Epithelial cell of esophagus (primary cell): ENCODE measurements around the gene SMG9.

Source experiments
- DNase-seq: peaks from one replicate; pipeline ENCODE4 v3.0.0; 2010; ENCODE audit warnings: low read depth
- H3K4me3 ChIP-seq: 2 replicates; pipeline ENCODE4 v1.5.1; 2011; ENCODE audit warnings: mild to moderate bottlenecking, low read length, control low read depth
- CTCF ChIP-seq: IDR thresholded peaks from 2 replicates; pipeline ENCODE4 v1.5.1; 2011; ENCODE audit warnings: low read depth, mild to moderate bottlenecking, low read length, control low read depth, inconsistent platforms; ENCODE audit not compliant: insufficient read depth; ENCODE audit errors: missing control alignments

Gene SMG9

GRCh38 chr19:43718627-43719377 is 36.0 kb downstream of the SMG9 start:
- DNase-seq = no peak
- H3K4me3 ChIP-seq = no peak overlapping the region
- TF ChIP-seq CTCF = no peak

DNA sequence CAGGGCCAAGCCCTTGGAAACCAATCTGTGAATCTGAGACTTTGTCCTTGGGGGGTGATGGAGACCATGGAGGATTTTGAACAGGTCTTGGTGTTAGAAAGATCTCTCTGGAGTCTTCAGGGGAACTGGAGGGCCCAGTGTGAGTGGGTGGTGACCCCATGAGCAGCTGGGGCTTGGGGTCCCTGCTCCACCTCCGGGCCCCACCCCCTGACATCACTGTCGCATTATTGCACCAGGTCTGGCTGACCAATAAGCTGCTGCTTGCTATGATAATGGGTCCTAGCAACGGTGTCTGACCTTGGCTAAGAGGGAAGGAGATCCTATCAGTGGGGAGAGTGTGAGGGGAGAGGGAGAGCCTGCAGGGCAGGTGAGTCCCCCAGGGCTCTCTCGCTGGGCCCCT is 39.0 kb downstream of the SMG9 start, which contains the start of gene IRGC:
Gene IRGC (plus strand): TSS at position 301 of the 400 bp plus-strand sequence. CDS start 2,483 bp downstream, outside the sequence.
- DNase-seq = no peak
- H3K4me3 ChIP-seq = no peak within 1 kb of the TSS
- no peak for TF ChIP-seq CTCF

- no peak overlapping the region for H3K4me3 ChIP-seq
- DNase-seq = no peak
- TF ChIP-seq CTCF = no peak
Measured at GRCh38 chr19:43713208-43713607, 41.6 kb downstream of the SMG9 start.

DNA sequence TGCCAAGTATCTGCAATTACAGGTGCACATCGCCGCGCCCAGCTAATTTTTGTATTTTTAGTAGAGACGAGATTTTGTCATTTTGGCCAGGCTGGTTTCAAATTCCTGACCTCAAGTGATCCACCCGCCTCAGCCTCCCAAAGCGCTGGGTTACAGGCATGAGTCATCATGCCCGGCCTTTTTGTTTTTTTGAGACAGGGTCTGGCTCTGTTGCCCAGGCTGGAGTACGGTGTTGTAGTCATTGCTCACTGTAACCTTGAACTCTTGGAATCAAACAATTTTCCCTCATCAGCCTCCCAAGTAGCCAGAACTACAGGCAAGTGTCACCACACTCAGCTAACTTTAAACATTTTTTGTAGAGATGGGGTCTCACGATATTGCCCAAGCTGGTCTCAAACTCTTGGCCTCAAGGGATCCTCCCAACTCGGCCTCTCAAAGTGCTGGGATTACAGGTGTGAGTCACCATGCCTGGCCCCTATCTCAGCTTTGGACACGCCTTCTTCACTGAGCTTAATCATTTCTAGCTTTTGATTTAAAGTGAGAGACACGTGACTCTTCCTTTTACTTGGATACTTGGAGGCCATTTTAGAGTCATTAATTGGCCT is 42.9 kb downstream of the SMG9 start:
- no peak overlapping the region for H3K4me3 ChIP-seq
- no peak for TF ChIP-seq CTCF
- DNase-seq = peak; percentile 44

DNA sequence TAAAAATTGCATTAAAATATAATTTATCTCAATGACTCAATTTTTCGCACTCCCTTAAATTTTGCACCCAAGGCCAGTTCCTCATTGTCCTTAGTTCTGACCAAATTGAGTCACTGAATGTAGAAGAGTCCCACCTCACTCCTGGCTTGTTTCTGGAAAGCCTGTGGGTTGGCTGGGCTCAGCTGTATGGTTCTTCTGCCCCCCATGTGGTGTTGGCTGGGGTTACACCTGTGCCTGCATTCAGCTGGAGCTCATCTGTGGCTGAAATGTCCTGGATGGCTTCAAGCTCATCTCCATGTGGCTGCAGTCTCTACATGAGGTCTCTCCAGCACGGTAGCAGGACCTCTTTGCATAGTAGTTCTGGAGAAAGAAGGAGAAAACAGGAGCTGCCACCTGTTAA is 46.0 kb downstream of the SMG9 start:
- no peak for TF ChIP-seq CTCF
- H3K4me3 ChIP-seq = no peak overlapping the region
- DNase-seq = no peak

GRCh38 chr19:43707158-43707712 is 47.5 kb downstream of the SMG9 start:
- no peak for TF ChIP-seq CTCF
- no peak overlapping the region for H3K4me3 ChIP-seq
- no peak for DNase-seq

DNA sequence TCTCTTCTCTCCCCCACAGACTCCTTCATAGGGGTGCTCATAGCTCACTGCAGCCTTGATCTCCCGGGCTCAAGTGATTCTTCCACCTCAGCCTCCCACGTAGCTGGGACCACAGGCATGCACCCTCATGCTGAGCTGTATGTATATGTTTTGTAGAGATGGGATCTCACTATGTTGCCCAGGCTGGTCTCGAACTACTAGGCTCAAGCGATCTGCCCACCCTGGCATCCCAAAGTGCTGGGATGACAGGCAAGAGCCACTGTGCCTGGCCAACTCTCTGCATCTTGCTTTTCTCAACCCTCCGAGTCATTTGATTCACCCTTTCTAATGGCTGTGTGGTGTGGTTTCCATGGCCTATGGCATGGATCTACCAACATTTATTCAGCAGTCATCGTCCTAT is 49.0 kb downstream of the SMG9 start:
- H3K4me3 ChIP-seq = no peak overlapping the region
- no peak for TF ChIP-seq CTCF
- no peak for DNase-seq
